ENCODE measurements around the gene ABCB6. TPM values are rescaled to one million over a fixed set of nuclear protein-coding genes. Genes with fewer than 3 reads are reported as not detected.
"Not testable (repeated sequence)": the region's sequence is repeated elsewhere in the genome, so short reads cannot be mapped to it uniquely, and the experiment has no call there.

ABCB6 gene
- total and polyA plus RNA-seq, 2 donors (not counting 1 experiment from before 2014, with no cell fraction given): 12.5 to 49.5 TPM

DNA sequence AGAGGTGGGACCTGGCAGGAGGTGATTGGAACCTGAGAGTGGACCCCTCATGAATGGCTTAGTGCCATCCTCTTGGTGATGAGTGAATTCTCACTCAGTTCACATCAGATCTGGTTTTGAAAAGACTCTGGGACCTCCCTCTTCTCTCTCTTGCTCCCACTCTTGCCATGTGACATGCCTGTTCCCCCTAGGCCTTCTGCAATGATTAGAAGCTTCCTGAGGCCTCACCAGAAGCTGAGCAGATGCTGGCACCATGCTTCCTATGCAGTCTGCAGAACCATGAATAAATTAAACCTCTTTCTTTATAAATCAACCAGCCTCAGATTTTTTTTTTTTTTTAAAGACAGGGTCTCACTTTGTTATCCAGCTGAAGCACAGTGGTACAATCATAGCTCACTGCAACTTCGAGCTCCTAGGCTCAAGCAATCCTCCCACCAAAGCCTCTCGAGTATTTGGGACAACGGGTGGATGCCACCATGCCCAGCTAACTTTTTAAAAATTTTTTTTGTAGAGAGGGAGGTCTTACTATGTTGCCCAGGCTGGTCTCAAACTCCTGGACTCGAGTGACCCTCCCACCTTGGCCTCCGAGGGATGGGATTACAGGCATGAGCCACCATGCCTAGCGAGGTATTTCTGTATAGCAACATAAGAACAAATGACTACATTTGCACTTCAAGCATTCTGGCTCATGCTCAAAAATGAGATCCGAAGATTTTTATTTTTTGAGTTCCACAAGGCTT lies 14.2 kb downstream of the ABCB6 start:
- no peak overlapping the region for H2AFZ ChIP-seq (ENCODE audit: low read length)
- peaks cover 16% of the 10 kb centered on the region for H3K4me1 ChIP-seq (ENCODE audit: control insufficient read depth, extremely low read depth, insufficient read depth, low read length)
- H3K79me2 ChIP-seq (ENCODE audit: control insufficient read depth, insufficient read depth, low read length): peaks cover 2% of the 10 kb centered on the region
- H4K20me1 ChIP-seq (ENCODE audit: control insufficient read depth, extremely low read depth, insufficient read depth, low read length): no peaks in the 10 kb centered on the region
- TF ChIP-seq, protein P1, sequence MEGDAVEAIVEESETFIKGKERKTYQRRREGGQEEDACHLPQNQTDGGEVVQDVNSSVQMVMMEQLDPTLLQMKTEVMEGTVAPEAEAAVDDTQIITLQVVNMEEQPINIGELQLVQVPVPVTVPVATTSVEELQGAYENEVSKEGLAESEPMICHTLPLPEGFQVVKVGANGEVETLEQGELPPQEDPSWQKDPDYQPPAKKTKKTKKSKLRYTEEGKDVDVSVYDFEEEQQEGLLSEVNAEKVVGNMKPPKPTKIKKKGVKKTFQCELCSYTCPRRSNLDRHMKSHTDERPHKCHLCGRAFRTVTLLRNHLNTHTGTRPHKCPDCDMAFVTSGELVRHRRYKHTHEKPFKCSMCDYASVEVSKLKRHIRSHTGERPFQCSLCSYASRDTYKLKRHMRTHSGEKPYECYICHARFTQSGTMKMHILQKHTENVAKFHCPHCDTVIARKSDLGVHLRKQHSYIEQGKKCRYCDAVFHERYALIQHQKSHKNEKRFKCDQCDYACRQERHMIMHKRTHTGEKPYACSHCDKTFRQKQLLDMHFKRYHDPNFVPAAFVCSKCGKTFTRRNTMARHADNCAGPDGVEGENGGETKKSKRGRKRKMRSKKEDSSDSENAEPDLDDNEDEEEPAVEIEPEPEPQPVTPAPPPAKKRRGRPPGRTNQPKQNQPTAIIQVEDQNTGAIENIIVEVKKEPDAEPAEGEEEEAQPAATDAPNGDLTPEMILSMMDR (conservative IDR thresholded peaks at IDR 0.05 in 1 of 2, IDR thresholded peaks at IDR 0.05 in 1 of 2; ENCODE audit: low read depth in 1 of 2, low read length in 2 of 2): no peak
- TF ChIP-seq EZH2 (IDR thresholded peaks at IDR 0.05; ENCODE audit: low read length, missing control alignments): no peak
- H3K27me3 ChIP-seq (ENCODE audit: control insufficient read depth, insufficient read depth, low read length): peaks cover 3% of the 10 kb centered on the region
- DNase-seq (ENCODE audit: low read depth in 2 of 2): no peak
- H3K4me2 ChIP-seq (ENCODE audit: extremely low read depth, insufficient read depth, low read length): no peak overlapping the region
- no peak overlapping the region for H3K4me3 ChIP-seq (replicated peaks in 1 of 4; ENCODE audit: control extremely low read depth in 1 of 4, insufficient read depth in 1 of 4, low read depth in 3 of 4, low read length in 4 of 4)
- H3K9ac ChIP-seq (ENCODE audit: insufficient read depth, low read length): no peak overlapping the region
- peaks cover 10% of the 10 kb centered on the region for H3K36me3 ChIP-seq (ENCODE audit: control insufficient read depth, insufficient read depth, low read length)
- H3K27ac ChIP-seq (ENCODE audit: insufficient read depth, low read length): no peak overlapping the region
- no peaks in the 10 kb centered on the region for H3K9me3 ChIP-seq (ENCODE audit: control insufficient read depth, insufficient read depth, low read depth, low read length)

DNA sequence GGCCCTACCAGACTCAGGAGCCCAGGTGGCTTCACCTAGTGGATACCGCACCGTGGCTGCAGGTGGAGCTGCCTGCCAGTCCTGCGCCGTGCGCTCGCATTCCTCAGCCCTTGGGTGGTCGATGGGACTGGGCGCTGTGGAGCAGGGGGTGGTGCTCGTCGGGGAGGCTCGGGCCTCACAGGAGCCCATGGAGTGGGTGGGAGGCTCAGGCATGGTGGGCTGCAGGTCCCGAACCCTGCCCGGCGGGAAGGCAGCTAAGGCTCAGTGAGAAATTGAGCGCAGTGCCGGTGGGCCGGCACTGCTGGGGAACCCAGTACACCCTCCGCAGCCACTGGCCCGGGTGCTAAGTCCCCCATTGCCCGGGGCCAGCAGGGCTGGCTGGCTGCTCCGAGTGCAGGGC lies 17.4 kb downstream of the ABCB6 start:
- H3K4me2 ChIP-seq (ENCODE audit: extremely low read depth, insufficient read depth, low read length); H3K36me3 ChIP-seq (ENCODE audit: control insufficient read depth, insufficient read depth, low read length); H4K20me1 ChIP-seq (ENCODE audit: control insufficient read depth, extremely low read depth, insufficient read depth, low read length): not testable (repeated sequence)

DNA sequence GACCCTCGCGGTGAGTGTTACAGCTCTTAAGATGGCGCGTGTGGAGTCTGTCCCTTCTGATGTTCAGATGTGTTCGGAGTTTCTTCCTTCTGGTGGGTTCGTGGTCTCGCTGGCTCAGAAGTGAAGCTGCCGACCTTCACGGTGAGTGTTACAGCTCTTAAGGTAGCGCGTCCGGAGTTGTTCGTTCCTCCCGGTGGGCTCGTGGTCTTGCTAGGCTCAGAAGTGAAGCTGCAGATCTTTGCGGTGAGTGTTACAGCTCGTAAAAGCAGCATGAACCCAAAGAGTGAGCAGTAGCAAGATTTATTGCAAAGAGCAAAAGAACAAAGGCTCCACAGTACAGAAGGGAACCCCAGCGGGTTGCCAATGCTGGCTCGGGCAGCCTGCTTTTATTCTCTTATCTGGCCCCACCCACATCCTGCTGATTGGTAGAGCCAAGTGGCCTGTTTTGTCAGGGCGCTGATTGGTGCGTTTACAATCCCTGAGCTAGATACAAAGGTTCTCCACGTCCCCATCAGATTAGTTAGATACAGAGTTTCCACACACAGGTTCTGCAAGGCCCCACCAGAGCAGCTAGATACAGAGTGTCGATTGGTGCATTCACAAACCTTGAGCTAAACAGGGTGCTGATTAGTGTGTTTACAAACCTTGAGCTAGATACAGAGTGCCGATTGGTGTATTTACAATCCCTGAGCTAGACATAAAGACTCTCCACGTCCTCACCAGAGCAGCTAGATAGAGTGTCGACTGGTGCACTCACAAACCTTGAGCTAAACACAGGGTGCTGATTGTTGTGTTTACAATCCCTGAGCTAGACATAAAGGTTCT lies 18.0 kb downstream of the ABCB6 start:
- H3K9me3 ChIP-seq (ENCODE audit: control insufficient read depth, insufficient read depth, low read depth, low read length); H3K27me3 ChIP-seq (ENCODE audit: control insufficient read depth, insufficient read depth, low read length); H4K20me1 ChIP-seq (ENCODE audit: control insufficient read depth, extremely low read depth, insufficient read depth, low read length); H3K9ac ChIP-seq (ENCODE audit: insufficient read depth, low read length); H3K4me1 ChIP-seq (ENCODE audit: control insufficient read depth, extremely low read depth, insufficient read depth, low read length); DNase-seq (ENCODE audit: low read depth in 2 of 2); H3K79me2 ChIP-seq (ENCODE audit: control insufficient read depth, insufficient read depth, low read length); H3K4me2 ChIP-seq (ENCODE audit: extremely low read depth, insufficient read depth, low read length); H3K4me3 ChIP-seq (replicated peaks in 1 of 4; ENCODE audit: control extremely low read depth in 1 of 4, insufficient read depth in 1 of 4, low read depth in 3 of 4, low read length in 4 of 4); H3K27ac ChIP-seq (ENCODE audit: insufficient read depth, low read length); H2AFZ ChIP-seq (ENCODE audit: low read length); H3K36me3 ChIP-seq (ENCODE audit: control insufficient read depth, insufficient read depth, low read length): not testable (repeated sequence)

More for the DNA sequence above, 17.4 kb downstream of the ABCB6 start:
- H3K9ac ChIP-seq (ENCODE audit: insufficient read depth, low read length); H3K4me1 ChIP-seq (ENCODE audit: control insufficient read depth, extremely low read depth, insufficient read depth, low read length); DNase-seq (ENCODE audit: low read depth in 2 of 2); H3K27ac ChIP-seq (ENCODE audit: insufficient read depth, low read length); H2AFZ ChIP-seq (ENCODE audit: low read length); H3K4me3 ChIP-seq (replicated peaks in 1 of 4; ENCODE audit: control extremely low read depth in 1 of 4, insufficient read depth in 1 of 4, low read depth in 3 of 4, low read length in 4 of 4); H3K27me3 ChIP-seq (ENCODE audit: control insufficient read depth, insufficient read depth, low read length); H3K79me2 ChIP-seq (ENCODE audit: control insufficient read depth, insufficient read depth, low read length); H3K9me3 ChIP-seq (ENCODE audit: control insufficient read depth, insufficient read depth, low read depth, low read length): not testable (repeated sequence)

Measured in fibroblast of lung (primary cell).